Measurements from ENCODE around the gene TMEM95. TPM values are rescaled to one million over a fixed set of nuclear protein-coding genes. Genes with fewer than 3 reads are reported as not detected.

The TMEM95 gene
- total RNA-seq, 1 donor from 2014 or later: not detected

GRCh38 chr17:7379134-7379533 is 24.2 kb downstream of the TMEM95 start:
- no peak for DNase-seq

GRCh38 chr17:7380321-7380720 is 25.4 kb downstream of the TMEM95 start:
- DNase-seq: peak; percentile 67

- DNase-seq: peak; percentile 38
These were observed 26.1 kb downstream of the TMEM95 start, which contains the start of gene TNK1 for GRCh38 chr17:7380855-7381683. Gene TNK1, plus strand, starts transcription at chr17:7381089. Its CDS starts 1,838 bp downstream, at chr17:7382927.

GRCh38 chr17:7382901-7383300 is 27.9 kb downstream of the TMEM95 start:
- DNase-seq: no peak

- DNase-seq: no peak
These were observed 28.4 kb downstream of the TMEM95 start for GRCh38 chr17:7383371-7383741.

- peak; percentile 71 for DNase-seq
These were observed 29.0 kb downstream of the TMEM95 start for GRCh38 chr17:7383742-7384488.

GRCh38 chr17:7384489-7385081 is 29.6 kb downstream of the TMEM95 start:
- no peak for DNase-seq

GRCh38 chr17:7388856-7389255 is 33.9 kb downstream of the TMEM95 start:
- no peak for DNase-seq

- DNase-seq: no peak
These were observed 35.3 kb downstream of the TMEM95 start for GRCh38 chr17:7389924-7390910.

- DNase-seq: no peak
These were observed 36.4 kb downstream of the TMEM95 start for GRCh38 chr17:7391307-7391706.

- DNase-seq: no peak
These were observed 38.0 kb downstream of the TMEM95 start for GRCh38 chr17:7392696-7393612.

- DNase-seq: peak; percentile 43
These were observed 38.9 kb downstream of the TMEM95 start for GRCh38 chr17:7393613-7394451.

GRCh38 chr17:7394452-7395191 is 39.7 kb downstream of the TMEM95 start, which contains the start of gene PLSCR3:
Gene PLSCR3, minus strand, starts transcription at chr17:7394525. Its CDS starts 415 bp downstream, at chr17:7394110.
- DNase-seq: peak; percentile 91

- no peak for DNase-seq
These were observed 41.2 kb downstream of the TMEM95 start for GRCh38 chr17:7396147-7396546.

GRCh38 chr17:7398612-7399011 is 43.7 kb downstream of the TMEM95 start:
- DNase-seq: no peak

GRCh38 chr17:7403043-7403726 is 48.2 kb downstream of the TMEM95 start:
- peak; percentile 66 for DNase-seq

- no peak for DNase-seq
These were observed 48.7 kb downstream of the TMEM95 start for GRCh38 chr17:7403727-7403976.

- DNase-seq: peak; percentile 100
These were observed 49.2 kb downstream of the TMEM95 start, which contains the start of gene TMEM256 for GRCh38 chr17:7403977-7404736. Gene TMEM256, minus strand, starts transcription at chr17:7404097. Its CDS starts 13 bp downstream, at chr17:7404084.

Measured in tongue (tissue), 2 donors.